ENCODE results near the gene CIZ1.

The CIZ1 gene

DNA sequence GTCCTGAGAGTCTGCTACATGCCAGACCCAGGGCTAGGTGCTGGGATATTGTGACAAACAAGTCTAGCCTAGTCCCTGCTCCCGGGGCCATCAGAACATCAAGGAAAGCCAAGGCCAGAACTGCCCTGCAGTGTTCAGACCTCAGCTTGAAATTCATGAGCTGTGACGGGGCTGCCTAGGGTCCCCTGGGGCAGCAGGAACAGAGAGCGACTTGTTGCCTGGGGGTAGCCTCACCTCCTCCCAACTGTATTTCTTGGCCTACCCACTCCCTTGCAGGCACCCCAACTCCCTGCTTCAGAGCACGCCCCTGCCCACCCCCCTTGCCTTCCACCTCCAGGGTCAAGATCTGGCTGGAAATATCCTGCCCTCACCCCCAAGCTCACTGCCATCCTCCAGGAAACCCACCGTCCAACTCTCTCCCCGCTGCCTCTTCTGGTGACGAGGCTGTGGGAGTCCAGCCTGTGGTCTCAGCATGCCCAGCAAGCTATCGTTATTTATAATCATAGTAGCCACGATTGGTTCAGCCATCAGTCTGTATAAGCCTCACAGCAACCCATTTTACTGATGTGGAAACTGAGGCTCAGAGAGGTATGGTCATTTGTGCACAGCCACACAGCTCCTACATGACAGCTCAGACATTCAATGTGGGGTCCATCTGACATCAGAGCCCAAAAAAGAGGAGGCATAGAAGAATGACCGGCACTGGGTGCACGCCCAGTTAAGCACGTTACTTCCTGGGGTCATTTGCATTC lies 22.6 kb upstream of the CIZ1 start:
- DNase-seq (ENCODE audit: low spot score): no peak

DNA sequence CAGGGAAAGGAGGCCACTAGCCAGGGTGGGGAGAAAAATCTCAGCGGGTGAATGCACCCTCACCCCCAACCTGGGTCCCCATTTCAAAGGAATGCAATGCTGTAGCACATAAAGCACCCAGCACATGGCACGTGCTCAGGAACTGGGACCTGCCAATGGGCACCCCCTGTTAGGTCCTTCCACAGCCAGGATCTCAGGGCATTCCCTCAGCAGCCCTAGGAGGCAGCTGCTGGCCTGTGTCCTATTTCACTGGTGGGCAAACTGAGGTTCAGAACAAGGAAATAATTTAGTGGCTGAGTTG lies 20.6 kb upstream of the CIZ1 start:
- no peak for DNase-seq (ENCODE audit: low spot score)

GRCh38 chr9:128211186-128211980 lies 20.0 kb upstream of the CIZ1 start:
- peak; percentile 92 for DNase-seq (ENCODE audit: low spot score)

DNA sequence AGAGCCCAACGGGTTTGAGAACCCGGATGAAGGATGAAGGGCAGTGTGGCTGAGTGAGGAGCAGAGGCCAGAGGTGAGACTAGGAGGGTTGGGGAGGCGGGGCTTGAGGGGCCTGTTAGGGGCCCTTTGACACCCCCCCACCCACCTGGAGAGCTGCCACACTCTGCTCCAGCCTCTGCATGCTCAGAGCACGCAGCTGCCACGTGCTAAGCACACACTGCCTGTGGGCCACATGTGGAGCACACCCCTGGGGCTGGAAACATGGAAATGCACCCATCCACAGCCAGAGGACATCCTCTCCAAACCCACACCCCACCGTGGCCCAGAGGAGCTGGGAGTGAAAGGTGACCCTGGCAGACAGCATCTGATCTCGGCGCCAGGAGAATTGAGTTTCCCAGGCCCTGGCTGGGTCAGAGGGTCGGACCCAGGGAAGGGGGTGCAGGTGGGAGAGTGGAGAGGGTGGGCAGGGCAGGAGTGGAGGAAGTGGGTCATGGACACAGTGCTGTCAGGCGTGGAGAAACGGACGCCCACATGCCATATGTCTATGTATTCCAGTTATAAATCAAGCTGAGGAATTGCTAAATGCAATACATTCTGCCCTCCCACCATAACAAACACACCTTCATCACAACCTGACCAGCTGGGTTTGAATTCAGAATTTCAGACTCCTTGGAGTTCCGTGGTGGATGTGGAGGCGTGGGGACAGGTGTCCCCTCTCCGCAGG lies 17.7 kb upstream of the CIZ1 start:
- DNase-seq (ENCODE audit: low spot score): no peak

DNA sequence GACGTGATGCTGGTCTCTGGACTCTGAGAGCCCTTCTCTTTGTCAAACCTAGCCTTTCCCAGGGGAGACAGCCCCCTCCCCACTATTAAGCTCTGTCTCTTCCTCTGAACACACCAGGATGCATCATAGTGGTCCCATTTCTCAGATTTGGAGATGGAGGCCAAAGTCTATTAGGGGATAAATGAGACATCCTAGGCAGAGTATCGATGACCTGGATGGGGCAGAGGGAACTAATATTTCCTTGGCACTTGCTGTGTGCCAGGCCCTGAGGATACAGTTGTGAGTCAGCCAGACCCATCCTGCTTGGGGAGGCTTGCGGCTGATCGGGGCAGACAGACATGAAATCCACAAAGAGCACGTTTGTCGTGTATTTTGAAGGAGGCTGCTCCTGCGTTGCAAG lies 17.0 kb upstream of the CIZ1 start:
- no peak for DNase-seq (ENCODE audit: low spot score)

DNA sequence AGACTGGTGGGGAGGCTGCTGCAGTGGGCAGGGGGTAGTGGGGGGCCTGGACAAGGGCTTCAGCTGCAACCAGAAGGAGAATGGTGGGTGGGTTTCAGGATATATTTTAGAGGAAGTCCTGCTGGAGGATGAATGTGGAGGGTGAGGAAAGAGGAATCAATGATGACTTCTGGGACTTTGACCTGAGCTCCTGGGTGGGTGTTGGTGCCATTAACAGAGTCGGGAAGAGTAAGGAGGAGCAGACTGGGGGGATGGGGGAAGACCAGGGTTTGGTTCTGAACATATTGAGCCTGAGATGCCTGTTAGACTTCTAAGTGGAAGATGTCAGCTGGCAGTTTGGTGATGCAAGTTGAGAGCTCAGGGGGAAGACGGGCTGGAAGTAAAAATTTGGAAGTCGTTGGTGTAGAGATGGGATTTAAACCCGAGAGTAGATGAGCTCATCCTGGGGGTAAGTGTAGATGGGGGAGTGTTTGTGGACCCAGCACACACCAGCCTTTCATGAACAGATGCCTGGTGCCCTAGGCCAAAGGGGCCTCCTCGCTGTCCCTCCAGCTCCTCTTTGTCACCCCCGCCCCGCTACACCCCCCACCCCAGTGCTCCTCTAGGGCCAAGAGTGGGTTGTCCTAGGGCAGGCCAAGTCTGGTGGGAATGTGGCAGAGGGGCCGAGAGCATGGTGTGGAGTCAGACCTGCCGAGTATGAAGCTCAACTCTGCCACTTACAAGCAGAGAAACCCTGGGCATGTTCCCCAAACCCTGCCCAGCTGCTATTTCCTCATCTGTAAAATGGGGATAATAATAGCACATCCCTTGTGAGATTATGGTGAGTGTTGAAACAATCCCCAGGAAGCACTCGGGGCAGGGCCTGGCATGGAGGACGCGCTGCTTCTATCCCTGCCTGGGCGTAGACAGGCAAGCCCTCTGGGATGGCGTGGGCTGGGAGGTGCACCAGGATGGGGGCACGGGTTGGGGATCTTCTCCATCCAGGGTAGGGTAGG lies 15.8 kb upstream of the CIZ1 start:
- DNase-seq (ENCODE audit: low spot score): no peak

- DNase-seq (ENCODE audit: low spot score): no peak
These were observed 15.1 kb upstream of the CIZ1 start for GRCh38 chr9:128206484-128206883.

- DNase-seq (ENCODE audit: low spot score): no peak
These were observed 14.0 kb upstream of the CIZ1 start for GRCh38 chr9:128205296-128205944.

- DNase-seq (ENCODE audit: low spot score): no peak
These were observed 13.5 kb upstream of the CIZ1 start for GRCh38 chr9:128204858-128205257.

GRCh38 chr9:128203707-128204551 lies 12.6 kb upstream of the CIZ1 start:
- DNase-seq (ENCODE audit: low spot score): peak; percentile 49

DNA sequence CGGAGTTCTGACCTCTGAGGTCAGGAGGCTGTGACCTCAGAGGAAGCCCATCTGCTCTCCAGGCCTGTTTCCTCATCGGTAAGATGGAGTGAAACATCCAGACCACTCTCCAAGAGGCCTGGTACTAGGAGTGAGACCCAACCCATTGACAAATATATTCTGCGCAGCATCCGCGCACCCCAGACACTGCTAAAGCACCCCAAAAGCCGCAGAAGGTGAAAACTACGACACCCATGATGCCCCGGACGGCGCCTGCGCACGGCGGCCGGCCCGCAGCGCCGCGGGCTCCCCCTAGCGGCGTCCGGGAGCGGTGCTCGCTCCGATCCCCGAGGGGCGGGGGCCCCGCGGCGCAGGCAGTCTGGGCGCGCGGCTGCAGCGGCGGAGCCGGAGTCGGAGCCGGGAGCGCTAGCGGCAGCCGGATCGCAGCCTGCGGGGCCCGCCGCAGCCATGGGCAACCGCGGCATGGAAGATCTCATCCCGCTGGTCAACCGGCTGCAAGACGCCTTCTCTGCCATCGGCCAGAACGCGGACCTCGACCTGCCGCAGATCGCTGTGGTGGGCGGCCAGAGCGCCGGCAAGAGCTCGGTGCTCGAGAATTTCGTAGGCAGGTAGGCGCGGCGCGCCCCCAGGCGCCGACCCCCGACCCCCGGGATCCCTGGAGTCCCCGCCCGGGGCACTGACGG lies 11.8 kb upstream of the CIZ1 start, which contains the start of gene DNM1:
DNM1 (plus strand) TSS at position 356 of the 683 bp plus-strand sequence; CDS start at position 448, 92 bp downstream.
- DNase-seq (ENCODE audit: low spot score): peak; percentile 68

DNA sequence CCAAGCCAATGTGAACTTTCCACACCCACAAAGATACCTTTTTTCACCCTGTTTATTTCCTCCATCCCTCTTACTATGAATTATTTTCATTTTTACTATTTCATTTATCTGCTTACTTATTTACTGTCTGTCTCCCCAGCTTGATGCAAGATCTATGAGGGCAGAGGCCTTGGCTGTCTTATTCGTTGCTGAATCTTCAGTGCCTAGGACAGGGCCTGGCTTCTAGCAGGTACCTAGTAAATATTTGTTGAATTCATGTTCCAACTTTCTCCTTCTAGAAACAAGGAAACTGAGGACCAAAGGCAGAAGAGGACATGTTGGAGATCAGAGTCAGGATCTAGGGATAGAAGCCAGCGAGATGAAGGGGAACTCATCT lies 11.3 kb upstream of the CIZ1 start:
- no peak for DNase-seq (ENCODE audit: low spot score)

- DNase-seq (ENCODE audit: low spot score): no peak
These were observed 10.3 kb upstream of the CIZ1 start for GRCh38 chr9:128201441-128202369.

DNA sequence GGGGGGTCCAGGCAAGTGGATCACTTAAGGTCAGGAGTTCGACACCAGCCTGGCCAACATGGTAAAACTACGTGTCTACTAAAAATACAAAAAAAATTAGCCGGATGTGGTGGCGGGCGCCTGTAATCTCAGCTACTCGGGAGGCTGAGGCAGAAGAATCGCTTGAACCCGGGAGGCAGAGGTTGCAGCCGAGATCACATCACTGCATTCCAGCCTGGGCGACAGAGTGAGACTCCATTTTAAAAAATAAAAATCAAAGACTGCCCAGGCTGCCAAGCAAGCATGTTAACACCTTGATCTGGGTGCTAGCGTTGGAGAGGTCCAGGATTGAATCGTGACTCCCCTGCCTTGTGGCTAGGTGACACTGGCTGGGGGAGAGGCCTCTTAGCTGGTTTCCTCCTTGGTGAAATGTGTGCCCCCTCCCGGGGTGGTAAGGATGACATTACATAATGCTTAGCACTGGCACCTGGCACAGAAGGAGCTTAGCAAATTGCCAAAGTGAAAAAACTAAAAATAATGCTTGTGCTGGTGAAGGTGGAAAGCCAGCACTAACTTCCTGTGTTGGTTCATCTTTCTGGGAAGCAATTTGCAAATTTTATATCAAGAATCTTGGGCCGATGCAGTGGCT lies 2.2 kb upstream of the CIZ1 start:
- DNase-seq (ENCODE audit: low spot score): no peak

GRCh38 chr9:128192601-128193371 lies 1.4 kb upstream of the CIZ1 start:
- peak; percentile 99 for DNase-seq (ENCODE audit: low spot score)

GRCh38 chr9:128190516-128191405 lies 611 bp downstream of the CIZ1 start:
- DNase-seq (ENCODE audit: low spot score): no peak
